Tibial nerve (tissue), 4 donors: ENCODE data around the gene SPINK7. TPM values are rescaled to one million over a fixed set of nuclear protein-coding genes. Genes with fewer than 3 reads are reported as not detected.

Experiments used
- DNase-seq, 2 donors: peaks; one replicate each; pipeline ENCODE4 v3.0.0-alpha.2; 2019; ENCODE audit warnings: low spot score in 2 of 2
- H3K27ac ChIP-seq, 4 donors: fragments of 200-600 bp; sonication (generic) in 3 of 4; one replicate each; pipeline ENCODE4 v1.5.1; 2017 to 2019; ENCODE audit warnings: mild to moderate bottlenecking in 1 of 4
- H3K27me3 ChIP-seq, 2 donors: fragments of 200-600 bp; sonication (generic) in 1 of 2; one replicate each; pipeline versions ENCODE4 v1.5.1 to v1.6.0; 2017 to 2019
- H3K36me3 ChIP-seq, 3 donors: fragments of 200-600 bp; sonication (generic); one replicate each; pipeline ENCODE4 v1.5.1; 2018 to 2019
- H3K4me1 ChIP-seq, 4 donors: fragments of 200-600 bp; sonication (generic) in 3 of 4; one replicate each; pipeline ENCODE4 v1.5.1; 2017 to 2019
- H3K4me3 ChIP-seq, 4 donors: fragments of 200-600 bp; sonication (generic) in 3 of 4; one replicate each; pipeline ENCODE4 v1.5.1; 2017 to 2019; ENCODE audit warnings: mild to moderate bottlenecking in 1 of 4, moderate library complexity in 1 of 4
- H3K9me3 ChIP-seq, 4 donors: fragments of 200-600 bp; sonication (generic) in 3 of 4; one replicate each; pipeline ENCODE4 v1.5.1; 2017 to 2019
- EP300 ChIP-seq, 2 donors: sonication (generic); formaldehyde crosslinking; IDR thresholded peaks; one replicate each; pipeline ENCODE4 v1.6.1; 2017; ENCODE audit warnings: antibody characterized with exemption in 2 of 2, mild to moderate bottlenecking in 1 of 2
- POLR2A ChIP-seq, 2 donors: fragments of 450-650 bp; IDR thresholded peaks; one replicate each; pipeline ENCODE4 v1.6.1; 2017; ENCODE audit warnings: antibody characterized with exemption in 2 of 2, mild to moderate bottlenecking in 2 of 2, moderate library complexity in 2 of 2
- WGBS, 2 donors: methylation state at CpG; one replicate each; pipeline ENCODE4 v1.1.5; 2018; 5-methylcytosine and 5-hydroxymethylcytosine counted together
- total RNA-seq, 4 donors: library from RNA; depleted of rRNA; stranded (reverse); fragments of >200 nt; gene quantifications; one replicate each; pipeline ENCODE4 v1.1.0, GENCODE V29; 2016
- TF ChIP-seq, protein P1 (sequence below), 5 experiments: fragments of 200-600 bp in 3 of 5; fragments of 450-650 bp in 2 of 5; sonication (generic) in 3 of 5; IDR thresholded peaks; one replicate each; pipeline ENCODE4 v1.5.1; 2016 to 2019; ENCODE audit warnings: antibody characterized with exemption in 5 of 5, mild to moderate bottlenecking in 3 of 5, moderate library complexity in 2 of 5

SPINK7 gene
- total RNA-seq, 4 donors from 2014 or later = not detected

DNA sequence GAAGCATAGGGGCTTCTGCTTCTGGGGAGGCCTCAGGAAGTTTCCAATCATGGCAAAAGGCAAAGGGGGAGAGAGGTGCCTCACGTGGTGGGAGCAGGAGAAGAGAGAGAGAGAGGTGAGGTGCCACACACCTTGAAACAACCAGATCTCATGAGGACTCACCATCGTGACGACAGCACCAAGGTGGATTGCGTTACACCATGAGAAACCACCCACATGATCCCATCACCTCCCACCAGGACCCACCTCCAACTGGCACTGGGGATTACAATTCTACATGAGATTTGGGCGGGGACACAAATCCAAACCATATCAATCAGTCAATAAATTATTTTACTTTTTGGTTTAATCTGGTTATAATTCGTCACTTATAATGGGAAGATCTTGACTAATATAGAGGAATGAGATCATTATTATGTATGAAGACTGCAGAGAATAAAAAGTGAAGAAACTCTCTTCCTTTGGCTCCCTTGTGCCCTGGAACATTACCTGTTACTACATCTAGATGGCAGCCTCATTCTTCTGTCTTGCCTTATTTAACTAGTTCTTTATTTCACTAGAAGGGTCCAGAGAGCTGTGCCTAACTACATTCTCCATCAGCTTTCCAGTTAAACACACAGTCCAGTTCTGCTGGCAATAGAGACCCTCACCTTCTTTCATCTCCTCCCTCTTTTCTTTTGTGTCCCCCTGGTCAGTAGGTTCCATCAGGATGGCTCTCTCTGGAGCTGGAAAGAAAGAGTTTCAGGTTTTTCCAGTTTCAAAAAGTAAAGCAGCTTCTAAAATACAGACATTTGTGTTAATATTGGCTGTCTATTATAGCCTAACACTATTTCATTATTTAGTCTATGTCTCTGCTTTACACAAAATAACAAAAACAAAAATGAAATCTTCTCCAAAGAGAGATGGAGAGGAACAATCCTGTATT, 21.7 kb upstream of the SPINK7 start:
- 66 to 75% methylated on average over 6 of the region's 6 CpGs for WGBS, 2 donors
- Histone ChIP-seq H3K27me3 (no peaks in the 10 kb centered on the region), H3K27ac (no peak overlapping the region), H3K36me3 (peaks cover 0 to 17% (median 0%) of the 10 kb centered on the region in 3 donors), H3K9me3 (peaks cover 0 to 4% (median 2%) of the 10 kb centered on the region in 4 donors), H3K4me1 (no peaks in the 10 kb centered on the region), H3K4me3 (no peak overlapping the region)
- no peak for DNase-seq
- TF ChIP-seq POLR2A (IDR thresholded peaks at IDR 0.05) = no peak

DNA sequence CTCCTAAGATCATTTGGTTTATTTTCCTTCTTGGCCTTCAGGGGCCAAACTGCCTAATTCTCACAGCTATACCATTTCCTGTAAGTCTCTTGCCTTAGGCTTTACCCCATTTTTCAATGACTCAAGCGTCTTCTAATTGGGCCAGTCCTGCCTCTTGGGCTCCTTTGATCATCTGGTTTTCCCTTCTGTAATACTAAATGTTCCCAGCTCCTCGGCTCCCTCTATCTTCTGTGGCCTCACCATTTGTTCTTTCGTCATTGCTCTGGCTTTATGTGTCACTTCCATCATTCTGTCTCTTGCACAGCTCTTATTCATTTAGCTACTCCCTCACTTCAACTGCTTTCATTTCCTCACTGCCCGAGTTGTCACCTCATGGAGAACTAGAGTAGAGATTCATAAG, 14.5 kb upstream of the SPINK7 start:
- no peaks in the 10 kb centered on the region for H3K27me3 ChIP-seq
- H3K9me3 ChIP-seq = no peaks in the 10 kb centered on the region
- no peak for TF ChIP-seq EP300 (IDR thresholded peaks at IDR 0.05)
- no peak for TF ChIP-seq POLR2A (IDR thresholded peaks at IDR 0.05)
- TF ChIP-seq, protein P1, sequence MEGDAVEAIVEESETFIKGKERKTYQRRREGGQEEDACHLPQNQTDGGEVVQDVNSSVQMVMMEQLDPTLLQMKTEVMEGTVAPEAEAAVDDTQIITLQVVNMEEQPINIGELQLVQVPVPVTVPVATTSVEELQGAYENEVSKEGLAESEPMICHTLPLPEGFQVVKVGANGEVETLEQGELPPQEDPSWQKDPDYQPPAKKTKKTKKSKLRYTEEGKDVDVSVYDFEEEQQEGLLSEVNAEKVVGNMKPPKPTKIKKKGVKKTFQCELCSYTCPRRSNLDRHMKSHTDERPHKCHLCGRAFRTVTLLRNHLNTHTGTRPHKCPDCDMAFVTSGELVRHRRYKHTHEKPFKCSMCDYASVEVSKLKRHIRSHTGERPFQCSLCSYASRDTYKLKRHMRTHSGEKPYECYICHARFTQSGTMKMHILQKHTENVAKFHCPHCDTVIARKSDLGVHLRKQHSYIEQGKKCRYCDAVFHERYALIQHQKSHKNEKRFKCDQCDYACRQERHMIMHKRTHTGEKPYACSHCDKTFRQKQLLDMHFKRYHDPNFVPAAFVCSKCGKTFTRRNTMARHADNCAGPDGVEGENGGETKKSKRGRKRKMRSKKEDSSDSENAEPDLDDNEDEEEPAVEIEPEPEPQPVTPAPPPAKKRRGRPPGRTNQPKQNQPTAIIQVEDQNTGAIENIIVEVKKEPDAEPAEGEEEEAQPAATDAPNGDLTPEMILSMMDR (IDR thresholded peaks at IDR 0.05) = no peak
- no peaks in the 10 kb centered on the region for H3K4me1 ChIP-seq
- H3K36me3 ChIP-seq = no peaks in the 10 kb centered on the region
- no peak overlapping the region for H3K27ac ChIP-seq
- no peak for DNase-seq
- WGBS, 2 donors = 70 to 74% methylated on average over 4 of the region's 4 CpGs
- H3K4me3 ChIP-seq = no peak overlapping the region

DNA sequence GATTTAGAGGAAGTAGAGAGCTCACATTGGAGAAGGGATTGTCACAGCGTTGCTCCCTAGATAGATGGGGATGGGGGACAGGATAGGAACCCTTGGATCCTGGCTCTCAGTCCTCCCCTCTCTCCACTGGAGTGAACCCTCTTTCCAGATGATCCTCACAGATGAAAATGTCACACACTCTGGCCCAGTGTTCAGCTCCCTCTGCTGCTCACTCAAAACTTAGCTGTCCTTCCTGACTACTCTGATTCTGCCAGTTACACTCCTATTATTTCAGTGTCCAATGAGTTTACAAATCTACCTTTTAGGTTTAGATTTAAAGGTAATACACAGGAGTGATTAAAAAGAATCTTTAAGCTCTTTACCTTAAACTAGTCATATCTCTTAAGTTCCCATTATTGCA, 5.8 kb upstream of the SPINK7 start:
- H3K4me1 ChIP-seq = no peaks in the 10 kb centered on the region
- 83 to 89% methylated on average over 1 of the region's 1 CpG for WGBS, 2 donors
- no peak for TF ChIP-seq EP300 (IDR thresholded peaks at IDR 0.05)
- TF ChIP-seq POLR2A (IDR thresholded peaks at IDR 0.05) = no peak
- TF ChIP-seq, protein P1 (IDR thresholded peaks at IDR 0.05) = no peak
- no peak for DNase-seq
- H3K9me3 ChIP-seq = peaks cover 0 to 11% (median 0%) of the 10 kb centered on the region in 4 donors
- no peak overlapping the region for H3K4me3 ChIP-seq
- no peaks in the 10 kb centered on the region for H3K36me3 ChIP-seq
- no peaks in the 10 kb centered on the region for H3K27me3 ChIP-seq
- H3K27ac ChIP-seq = no peak overlapping the region

DNA sequence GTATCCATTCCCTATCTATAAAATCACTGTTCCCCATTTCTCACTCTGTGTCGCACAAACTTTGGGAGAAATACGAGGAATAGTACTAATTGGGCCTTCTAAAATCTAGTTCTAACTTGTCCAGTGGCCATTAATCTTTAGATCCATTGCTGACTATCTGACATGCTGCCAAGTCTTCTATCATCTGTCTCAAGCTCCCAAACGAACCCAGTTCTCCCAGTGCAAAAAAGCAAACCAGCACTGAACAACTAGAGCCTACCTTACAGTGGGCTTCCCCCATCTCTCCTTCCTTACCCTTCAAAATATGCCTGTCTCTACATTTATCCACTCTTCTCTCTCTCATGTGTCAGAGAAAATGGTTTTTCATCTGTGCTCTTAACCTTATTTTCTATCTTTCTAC, 3.2 kb upstream of the SPINK7 start:
- no peaks in the 10 kb centered on the region for H3K4me1 ChIP-seq
- no peak overlapping the region for H3K4me3 ChIP-seq
- H3K36me3 ChIP-seq = no peaks in the 10 kb centered on the region
- no peak overlapping the region for H3K27ac ChIP-seq
- peaks cover 0 to 11% (median 0%) of the 10 kb centered on the region in 4 donors for H3K9me3 ChIP-seq
- no peaks in the 10 kb centered on the region for H3K27me3 ChIP-seq
- TF ChIP-seq EP300 (IDR thresholded peaks at IDR 0.05) = no peak
- no peak for TF ChIP-seq POLR2A (IDR thresholded peaks at IDR 0.05)
- TF ChIP-seq, protein P1 (IDR thresholded peaks at IDR 0.05) = no peak
- WGBS, 2 donors = 81 to 83% methylated on average over 3 of the region's 3 CpGs
- DNase-seq = no peak

DNA sequence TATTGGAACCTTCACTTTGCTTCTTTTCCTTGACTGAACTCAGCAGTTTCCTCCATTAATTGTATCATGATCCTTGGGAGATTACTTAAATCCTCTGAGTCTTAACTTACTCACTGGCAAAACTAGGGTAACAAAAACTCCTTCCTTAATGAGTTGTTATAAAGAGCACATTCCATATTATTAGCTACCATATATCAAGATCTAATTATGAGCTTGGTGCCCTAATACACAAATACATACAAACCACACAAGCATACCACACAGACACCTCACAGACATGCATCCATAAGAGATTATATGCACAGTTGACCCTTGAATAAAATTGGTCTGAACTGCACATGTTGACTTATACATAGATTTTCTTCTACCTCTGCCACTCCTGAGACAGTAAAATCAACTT, 2.5 kb upstream of the SPINK7 start:
- TF ChIP-seq POLR2A (IDR thresholded peaks at IDR 0.05) = no peak
- no peak for TF ChIP-seq EP300 (IDR thresholded peaks at IDR 0.05)
- TF ChIP-seq, protein P1 (IDR thresholded peaks at IDR 0.05) = no peak

More for the DNA sequence above, 2.5 kb upstream of the SPINK7 start:
- Histone ChIP-seq H3K27ac (no peak overlapping the region), H3K9me3 (peaks cover 0 to 11% (median 0%) of the 10 kb centered on the region in 4 donors), H3K27me3 (no peaks in the 10 kb centered on the region), H3K36me3 (no peaks in the 10 kb centered on the region), H3K4me3 (no peak overlapping the region), H3K4me1 (no peaks in the 10 kb centered on the region)
- DNase-seq = no peak
